DOHH2 (cell line): Measurements from ENCODE around the gene METTL2B.

ENCODE experiments used
- EZH2phosphoT487 ChIP-seq: fragments of 200-600 bp; sonication (generic); IDR thresholded peaks from 2 replicates; pipeline ENCODE4 v1.6.1; 2017; ENCODE audit warnings: borderline replicate concordance, mild to moderate bottlenecking, antibody characterized with exemption, low read length, moderate library complexity, mixed read lengths
- TF ChIP-seq, protein P1 (sequence below): fragments of 200-600 bp; sonication (generic); IDR thresholded peaks from one replicate; pipeline ENCODE4 v1.5.1; 2014; ENCODE audit warnings: antibody characterized with exemption, mild to moderate bottlenecking, low read depth, low read length; ENCODE audit not compliant: poor library complexity, severe bottlenecking

DNA sequence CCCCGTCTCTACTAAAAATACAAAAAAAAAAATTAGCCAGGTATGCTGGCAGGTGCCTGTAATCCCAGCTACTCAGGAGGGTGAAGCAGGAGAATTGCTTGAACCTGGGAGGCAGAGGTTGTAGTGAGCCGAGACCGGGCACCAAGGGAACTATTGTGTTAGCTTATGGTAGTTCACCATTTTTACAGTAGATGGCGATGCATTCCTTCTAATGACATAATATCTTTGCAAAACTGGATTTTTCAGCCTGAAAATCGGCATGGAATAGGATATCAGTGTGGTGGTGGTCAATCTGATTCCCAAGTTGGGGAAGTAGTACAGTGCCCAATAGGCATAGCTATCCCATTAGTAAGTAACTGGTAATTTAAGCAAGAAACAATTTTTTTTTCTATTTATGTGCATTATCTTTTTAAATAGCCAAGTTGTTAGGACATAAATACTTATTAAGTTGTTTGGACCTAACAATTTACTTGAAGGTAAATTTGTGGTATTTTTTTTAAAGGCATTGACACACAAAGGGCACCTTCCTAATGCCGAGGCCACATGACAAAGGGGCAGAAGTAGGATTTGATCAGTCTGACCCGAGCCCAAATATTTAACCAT is 49.2 kb upstream of the METTL2B start:
- TF ChIP-seq, protein P1, sequence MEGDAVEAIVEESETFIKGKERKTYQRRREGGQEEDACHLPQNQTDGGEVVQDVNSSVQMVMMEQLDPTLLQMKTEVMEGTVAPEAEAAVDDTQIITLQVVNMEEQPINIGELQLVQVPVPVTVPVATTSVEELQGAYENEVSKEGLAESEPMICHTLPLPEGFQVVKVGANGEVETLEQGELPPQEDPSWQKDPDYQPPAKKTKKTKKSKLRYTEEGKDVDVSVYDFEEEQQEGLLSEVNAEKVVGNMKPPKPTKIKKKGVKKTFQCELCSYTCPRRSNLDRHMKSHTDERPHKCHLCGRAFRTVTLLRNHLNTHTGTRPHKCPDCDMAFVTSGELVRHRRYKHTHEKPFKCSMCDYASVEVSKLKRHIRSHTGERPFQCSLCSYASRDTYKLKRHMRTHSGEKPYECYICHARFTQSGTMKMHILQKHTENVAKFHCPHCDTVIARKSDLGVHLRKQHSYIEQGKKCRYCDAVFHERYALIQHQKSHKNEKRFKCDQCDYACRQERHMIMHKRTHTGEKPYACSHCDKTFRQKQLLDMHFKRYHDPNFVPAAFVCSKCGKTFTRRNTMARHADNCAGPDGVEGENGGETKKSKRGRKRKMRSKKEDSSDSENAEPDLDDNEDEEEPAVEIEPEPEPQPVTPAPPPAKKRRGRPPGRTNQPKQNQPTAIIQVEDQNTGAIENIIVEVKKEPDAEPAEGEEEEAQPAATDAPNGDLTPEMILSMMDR: peak; percentile 82
- no peak for TF ChIP-seq EZH2phosphoT487
